ENCODE data around the gene TRIM52. TPM values are rescaled to one million over a fixed set of nuclear protein-coding genes. Genes with fewer than 3 reads are reported as not detected.
"Not testable (repeated sequence)": the region's sequence is repeated elsewhere in the genome, so short reads cannot be mapped to it uniquely, and the experiment has no call there.

Gene TRIM52
- total RNA-seq, 1 donor from 2014 or later: 8.0 TPM

GRCh38 chr5:181212934-181213333, 48.0 kb downstream of the TRIM52 start:
- no peak for DNase-seq

GRCh38 chr5:181212080-181212479, 48.9 kb downstream of the TRIM52 start:
- DNase-seq: no peak

- DNase-seq: no peak
These were observed 49.7 kb downstream of the TRIM52 start for GRCh38 chr5:181211208-181211607.

GRCh38 chr5:181210698-181211097, 50.2 kb downstream of the TRIM52 start:
- not testable (repeated sequence) for DNase-seq

- DNase-seq: not testable (repeated sequence)
These were observed 50.8 kb downstream of the TRIM52 start for GRCh38 chr5:181210148-181210547.

GRCh38 chr5:181209006-181209405, 51.9 kb downstream of the TRIM52 start:
- not testable (repeated sequence) for DNase-seq

- no peak for DNase-seq
These were observed 53.0 kb downstream of the TRIM52 start for GRCh38 chr5:181207960-181208253.

GRCh38 chr5:181207214-181207959, 53.6 kb downstream of the TRIM52 start:
- DNase-seq: peak; percentile 93

- DNase-seq: peak; percentile 49
These were observed 54.9 kb downstream of the TRIM52 start for GRCh38 chr5:181205761-181206649.

Small RNA genes lying within 50 kb of the gene (small RNA-seq; reads per million reads assigned to genes)
- gene MIR4638 (ENCODE audit: low replicate concordance) (not detected), gene RNU6-705P (ENCODE audit: low replicate concordance) (not detected), gene SNORD95 (ENCODE audit: low replicate concordance) (not detected), gene SNORD96A (ENCODE audit: low replicate concordance) (not detected)

Other genes with a start within 250 kb of the TRIM52 start
- 5.8 TPM for gene BTNL9, start 220.9 kb downstream of the TRIM52 start, total RNA-seq
- not detected for gene OR2V1, start 130.0 kb downstream of the TRIM52 start, total RNA-seq
- not detected for gene OR2V2, start 113.6 kb downstream of the TRIM52 start, total RNA-seq
- 21.7 TPM for gene TRIM7, start 55.9 kb downstream of the TRIM52 start, total RNA-seq
- 20.9 TPM for gene TRIM41, start 37.9 kb downstream of the TRIM52 start, total RNA-seq
- gene RACK1, start 17.2 kb downstream of the TRIM52 start, total RNA-seq: 2,469 TPM
- gene OR4F3, start 106.1 kb upstream of the TRIM52 start, total RNA-seq: not detected

Data from tongue (tissue), 3 donors.